Esophagus squamous epithelium (tissue), 5 donors: Measurements from ENCODE around the gene BACH2. TPM values are rescaled to one million over a fixed set of nuclear protein-coding genes. Genes with fewer than 3 reads are reported as not detected.

Experiments
- DNase-seq: peaks from one replicate; lab custom pipeline; 2025; lab: John Stamatoyannopoulos, UW
- H3K27ac ChIP-seq, 4 donors: fragments of 200-600 bp; sonication (generic); one replicate each; pipeline ENCODE4 v1.5.1; 2016 to 2019; ENCODE audit warnings: mild to moderate bottlenecking in 1 of 4
- H3K27me3 ChIP-seq, 4 donors: fragments of 200-600 bp; sonication (generic); 1 replicate in 3 of 4; 2 replicates in 1 of 4; pipeline versions ENCODE4 v1.5.1 to v1.6.0; 2017 to 2021; ENCODE audit warnings: antibody characterized with exemption in 1 of 4
- H3K36me3 ChIP-seq, 3 donors: fragments of 200-600 bp; sonication (generic); one replicate each; pipeline ENCODE4 v1.5.1; 2016 to 2019
- H3K4me1 ChIP-seq, 3 donors: fragments of 200-600 bp; sonication (generic); one replicate each; pipeline ENCODE4 v1.5.1; 2017 to 2019
- H3K4me3 ChIP-seq, 4 donors: fragments of 200-600 bp; sonication (generic); 1 replicate in 3 of 4; 2 replicates in 1 of 4; pipeline ENCODE4 v1.5.1; 2016 to 2019; ENCODE audit warnings: mild to moderate bottlenecking in 2 of 4, moderate library complexity in 1 of 4
- H3K9me3 ChIP-seq, 3 donors: fragments of 200-600 bp; sonication (generic); one replicate each; pipeline ENCODE4 v1.5.1; 2016 to 2019
- CTCF ChIP-seq, 6 experiments: fragments of 450-650 bp in 4 of 6; fragments of 200-600 bp in 2 of 6; sonication (generic) in 2 of 6; IDR thresholded peaks; one replicate each; pipeline ENCODE4 v1.5.1; 2016 to 2019; ENCODE audit warnings: antibody characterized with exemption in 6 of 6, mild to moderate bottlenecking in 4 of 6, moderate library complexity in 4 of 6
- POLR2A ChIP-seq, 4 donors: fragments of 450-650 bp; IDR thresholded peaks; one replicate each; pipeline ENCODE4 v1.6.1; 2017; ENCODE audit warnings: antibody characterized with exemption in 4 of 4, mild to moderate bottlenecking in 4 of 4, moderate library complexity in 3 of 4
- WGBS, 2 donors: methylation state at CpG; one replicate each; pipeline ENCODE4 v1.1.5; 2018; 5-methylcytosine and 5-hydroxymethylcytosine counted together
- intact Hi-C: fragments of 100-400 bp; cut with DNase I; formaldehyde crosslinking; loops from one replicate; pipeline ENCODE4 v1.15.0; 2022
- total RNA-seq, 4 donors: library from RNA; depleted of rRNA; stranded (reverse); fragments of >200 nt; gene quantifications; one replicate each; pipeline ENCODE4 v1.1.0, GENCODE V29; 2016
- donor health status: DM: yes; HTN: yes; CAD: no.

The BACH2 gene
- total RNA-seq, 4 donors from 2014 or later: 0.22 to 6.1 (median 0.66) TPM

GRCh38 chr6:90322976-90323474 lies 26.4 kb upstream of the BACH2 start:
- Histone ChIP-seq H3K4me3 (no peak overlapping the region), H3K4me1 (no peaks in the 10 kb centered on the region), H3K9me3 (no peaks in the 10 kb centered on the region), H3K27ac (no peak overlapping the region), H3K27me3 (no peaks in the 10 kb centered on the region), H3K36me3 (no peaks in the 10 kb centered on the region)
- TF ChIP-seq CTCF (IDR thresholded peaks at IDR 0.05): no peak
- no peak for TF ChIP-seq POLR2A (IDR thresholded peaks at IDR 0.05)
- intact Hi-C loops: no loop called here
- DNase-seq: no peak
- WGBS, 2 donors: 83 to 84% methylated on average over 3 of the region's 3 CpGs

- Histone ChIP-seq H3K36me3 (no peaks in the 10 kb centered on the region), H3K9me3 (no peaks in the 10 kb centered on the region), H3K4me3 (no peak overlapping the region), H3K27ac (no peak overlapping the region), H3K4me1 (no peaks in the 10 kb centered on the region), H3K27me3 (no peaks in the 10 kb centered on the region)
- intact Hi-C loops: no loop called here
- DNase-seq: no peak
- no peak for TF ChIP-seq CTCF (IDR thresholded peaks at IDR 0.05)
- no peak for TF ChIP-seq POLR2A (IDR thresholded peaks at IDR 0.05)
- 71 to 75% methylated on average over 6 of the region's 6 CpGs for WGBS, 2 donors
Observed at GRCh38 chr6:90319979-90320685, 23.5 kb upstream of the BACH2 start.

GRCh38 chr6:90319044-90319443 lies 22.4 kb upstream of the BACH2 start:
- no peak for DNase-seq
- TF ChIP-seq CTCF (IDR thresholded peaks at IDR 0.05) (no peak), POLR2A (IDR thresholded peaks at IDR 0.05) (no peak)
- Histone ChIP-seq H3K4me1 (no peaks in the 10 kb centered on the region), H3K36me3 (no peaks in the 10 kb centered on the region), H3K4me3 (no peak overlapping the region), H3K27ac (no peak overlapping the region), H3K9me3 (no peaks in the 10 kb centered on the region), H3K27me3 (peaks cover 0 to 4% (median 0%) of the 10 kb centered on the region in 4 donors)
- 50 to 57% methylated on average over 1 of the region's 1 CpG for whole genome bisulfite sequencing, 2 donors
- intact Hi-C loops: no loop called here

GRCh38 chr6:90315986-90316385 lies 19.3 kb upstream of the BACH2 start:
- no peak for DNase-seq
- no peaks in the 10 kb centered on the region for H3K4me1 ChIP-seq
- no peaks in the 10 kb centered on the region for H3K36me3 ChIP-seq
- H3K9me3 ChIP-seq: no peaks in the 10 kb centered on the region
- 68 to 75% methylated on average over 3 of the region's 3 CpGs for WGBS, 2 donors
- intact Hi-C loops: no loop called here
- H3K27ac ChIP-seq: no peak overlapping the region
- no peak overlapping the region for H3K4me3 ChIP-seq
- peaks cover 0 to 10% (median 0%) of the 10 kb centered on the region in 4 donors for H3K27me3 ChIP-seq
- TF ChIP-seq CTCF (IDR thresholded peaks at IDR 0.05) (no peak), POLR2A (IDR thresholded peaks at IDR 0.05) (no peak)

- WGBS, 2 donors: 80 to 86% methylated on average over 4 of the region's 4 CpGs
- TF ChIP-seq CTCF (IDR thresholded peaks at IDR 0.05) (no peak), POLR2A (IDR thresholded peaks at IDR 0.05) (no peak)
Observed at GRCh38 chr6:90315354-90315950, 18.8 kb upstream of the BACH2 start.

More at GRCh38 chr6:90315354-90315950, 18.8 kb upstream of the BACH2 start:
- DNase-seq: no peak
- H3K4me3 ChIP-seq: no peak overlapping the region
- H3K27me3 ChIP-seq: peaks cover 0 to 10% (median 0%) of the 10 kb centered on the region in 4 donors
- no peaks in the 10 kb centered on the region for H3K4me1 ChIP-seq
- no peak overlapping the region for H3K27ac ChIP-seq
- no peaks in the 10 kb centered on the region for H3K36me3 ChIP-seq
- H3K9me3 ChIP-seq: no peaks in the 10 kb centered on the region
- intact Hi-C loops: no loop called here
